ENCODE results near the gene CNTF. TPM values are rescaled to one million over a fixed set of nuclear protein-coding genes. Genes with fewer than 3 reads are reported as not detected.

The CNTF gene
- total RNA-seq, 1 experiment from 2014 or later, result 5.5 TPM

DNA sequence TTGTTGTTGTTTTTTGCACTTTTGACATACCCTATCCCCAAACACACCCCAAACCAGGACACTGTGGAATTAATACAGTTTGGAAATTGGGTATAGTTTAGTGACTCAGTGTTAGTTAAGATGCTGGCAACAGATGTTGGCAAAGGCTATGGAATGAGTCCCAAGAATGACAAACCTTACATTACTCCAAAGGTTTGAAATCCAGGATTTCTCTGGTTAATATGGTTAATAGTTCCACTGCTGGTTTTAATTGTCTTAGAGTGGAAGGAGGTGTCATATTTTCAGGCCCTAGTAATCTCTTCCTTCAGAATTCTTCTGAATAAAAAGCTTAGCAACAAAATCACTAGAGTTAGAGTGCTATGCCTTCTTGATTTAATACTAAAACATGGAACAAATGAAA lies 47.6 kb upstream of the CNTF start:
- Histone ChIP-seq H3K27me3 (replicated peaks; ENCODE audit: insufficient read depth, low read depth, low read length, poor library complexity) (no peaks in the 10 kb centered on the region), H3K4me3 (ENCODE audit: low read depth, low read length, poor library complexity, severe bottlenecking) (no peak overlapping the region), H3K36me3 (ENCODE audit: insufficient read depth, low read length, poor library complexity, severe bottlenecking) (no peaks in the 10 kb centered on the region), H3K4me1 (ENCODE audit: insufficient read depth, low read length, poor library complexity, severe bottlenecking) (peaks cover 19% of the 10 kb centered on the region), H3K27ac (ENCODE audit: low read depth, low read length, poor library complexity, severe bottlenecking) (no peak overlapping the region), H3K9me3 (ENCODE audit: low read depth, low read length, poor library complexity, severe bottlenecking) (no peaks in the 10 kb centered on the region)
- ChIA-PET POLR2A (ENCODE audit: low non-redundant PET) (no interaction called here), CTCF (no interaction called here)
- no peak for DNase-seq (ENCODE audit: low spot score)
- BruUV-seq (replicated peaks), result no TSS peak
- intact Hi-C loops (cut with micrococcal nuclease; ENCODE audit: unreplicated experiment), result loop anchor here (5.0 to 10.0 kb wide), 5 partner anchors 212 to 1250 kb away; partner anchors contain the start of genes TNKS1BP1 and YPEL4
- TF ChIP-seq, protein P1, sequence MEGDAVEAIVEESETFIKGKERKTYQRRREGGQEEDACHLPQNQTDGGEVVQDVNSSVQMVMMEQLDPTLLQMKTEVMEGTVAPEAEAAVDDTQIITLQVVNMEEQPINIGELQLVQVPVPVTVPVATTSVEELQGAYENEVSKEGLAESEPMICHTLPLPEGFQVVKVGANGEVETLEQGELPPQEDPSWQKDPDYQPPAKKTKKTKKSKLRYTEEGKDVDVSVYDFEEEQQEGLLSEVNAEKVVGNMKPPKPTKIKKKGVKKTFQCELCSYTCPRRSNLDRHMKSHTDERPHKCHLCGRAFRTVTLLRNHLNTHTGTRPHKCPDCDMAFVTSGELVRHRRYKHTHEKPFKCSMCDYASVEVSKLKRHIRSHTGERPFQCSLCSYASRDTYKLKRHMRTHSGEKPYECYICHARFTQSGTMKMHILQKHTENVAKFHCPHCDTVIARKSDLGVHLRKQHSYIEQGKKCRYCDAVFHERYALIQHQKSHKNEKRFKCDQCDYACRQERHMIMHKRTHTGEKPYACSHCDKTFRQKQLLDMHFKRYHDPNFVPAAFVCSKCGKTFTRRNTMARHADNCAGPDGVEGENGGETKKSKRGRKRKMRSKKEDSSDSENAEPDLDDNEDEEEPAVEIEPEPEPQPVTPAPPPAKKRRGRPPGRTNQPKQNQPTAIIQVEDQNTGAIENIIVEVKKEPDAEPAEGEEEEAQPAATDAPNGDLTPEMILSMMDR (conservative IDR thresholded peaks at IDR 0.05; ENCODE audit: low read depth, low read length), result no peak
- no peak for TF ChIP-seq EZH2 (IDR thresholded peaks at IDR 0.05; ENCODE audit: borderline replicate concordance, low read depth, low read length, poor library complexity, severe bottlenecking)

DNA sequence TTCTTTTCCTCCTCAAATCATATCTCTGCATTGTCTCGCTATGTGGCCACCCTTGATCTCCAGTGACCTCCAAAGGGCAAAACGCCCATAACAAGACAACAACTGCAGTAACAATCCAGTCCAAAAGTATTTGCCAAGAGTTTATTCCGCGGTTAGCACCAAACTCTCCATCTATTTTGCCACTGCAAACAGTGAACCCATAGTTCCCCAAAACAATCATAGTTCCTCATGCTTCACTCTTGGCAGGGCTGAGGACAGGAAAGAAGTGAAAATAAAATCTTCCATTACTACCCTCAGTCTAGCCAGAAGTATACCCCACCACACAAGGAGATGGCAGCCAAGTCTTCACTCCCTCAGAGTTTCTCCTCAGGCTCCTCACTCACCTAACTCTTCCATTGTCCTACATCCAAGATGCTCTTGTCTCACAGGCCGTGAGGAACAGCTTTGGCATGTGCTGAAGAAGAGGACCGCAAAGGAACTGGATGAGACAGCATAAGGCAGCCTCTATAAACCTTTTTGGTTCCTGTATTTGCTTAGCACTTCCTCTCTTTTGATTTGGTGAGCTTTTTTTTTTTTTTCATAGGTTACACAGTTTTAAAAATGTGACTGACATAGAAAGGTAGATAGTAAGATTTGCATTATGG lies 47.0 kb upstream of the CNTF start, which contains the start of gene LPXN:
Gene LPXN, minus strand, starts transcription at position 480 of the 644 bp plus-strand sequence. Its CDS starts 84 bp downstream, at position 396.
- no peak within 1 kb of the TSS for H3K27ac ChIP-seq (ENCODE audit: low read depth, low read length, poor library complexity, severe bottlenecking)
- BruUV-seq (replicated peaks), result no TSS peak
- TF ChIP-seq, protein P1 (conservative IDR thresholded peaks at IDR 0.05; ENCODE audit: low read depth, low read length), result no peak
- no peak for TF ChIP-seq EZH2 (IDR thresholded peaks at IDR 0.05; ENCODE audit: borderline replicate concordance, low read depth, low read length, poor library complexity, severe bottlenecking)
- no peaks in the 10 kb centered on the region for H3K36me3 ChIP-seq (ENCODE audit: insufficient read depth, low read length, poor library complexity, severe bottlenecking)
- ChIA-PET POLR2A (ENCODE audit: low non-redundant PET) (no interaction called here), CTCF (interaction anchor here (0.5 to 0.6 kb wide), 2 partner anchors 22 to 97 kb away, joined by 3 read pairs; no protein-coding TSS in a partner anchor)
- H3K4me1 ChIP-seq (ENCODE audit: insufficient read depth, low read length, poor library complexity, severe bottlenecking), result peaks cover 20% of the 10 kb centered on the region
- no peak for DNase-seq (ENCODE audit: low spot score)
- no peak within 1 kb of the TSS for H3K4me3 ChIP-seq (ENCODE audit: low read depth, low read length, poor library complexity, severe bottlenecking)
- no peaks in the 10 kb centered on the region for H3K9me3 ChIP-seq (ENCODE audit: low read depth, low read length, poor library complexity, severe bottlenecking)
- H3K27me3 ChIP-seq (replicated peaks; ENCODE audit: insufficient read depth, low read depth, low read length, poor library complexity), result no peaks in the 10 kb centered on the region
- intact Hi-C loops (cut with micrococcal nuclease; ENCODE audit: unreplicated experiment), result loop anchor here (5.0 to 10.0 kb wide), 5 partner anchors 212 to 1251 kb away; partner anchors contain the start of genes TNKS1BP1 and YPEL4

- H3K27me3 ChIP-seq (replicated peaks; ENCODE audit: insufficient read depth, low read depth, low read length, poor library complexity), result no peaks in the 10 kb centered on the region
These were observed 45.5 kb upstream of the CNTF start for GRCh38 chr11:58576887-58577471.

More at GRCh38 chr11:58576887-58577471, 45.5 kb upstream of the CNTF start:
- intact Hi-C loops (cut with micrococcal nuclease; ENCODE audit: unreplicated experiment), result loop anchor here (1.0 to 10.0 kb wide), 6 partner anchors 98 to 1252 kb away; partner anchors contain the start of genes TNKS1BP1 and YPEL4
- peak; percentile 43 for DNase-seq (ENCODE audit: low spot score)
- ChIA-PET POLR2A (ENCODE audit: low non-redundant PET) (no interaction called here), CTCF (interaction anchor here (0.5 to 0.9 kb wide), 4 partner anchors 9 to 42 kb away, joined by 3 to 4 read pairs (median 4); no protein-coding TSS in a partner anchor)
- TF ChIP-seq EZH2 (IDR thresholded peaks at IDR 0.05; ENCODE audit: borderline replicate concordance, low read depth, low read length, poor library complexity, severe bottlenecking), result no peak
- TF ChIP-seq, protein P1 (conservative IDR thresholded peaks at IDR 0.05; ENCODE audit: low read depth, low read length), result peak; percentile 52
- no TSS peak for BruUV-seq (replicated peaks)
- Histone ChIP-seq H3K4me3 (ENCODE audit: low read depth, low read length, poor library complexity, severe bottlenecking) (peak overlapping the region; percentile 67), H3K4me1 (ENCODE audit: insufficient read depth, low read length, poor library complexity, severe bottlenecking) (peaks cover 25% of the 10 kb centered on the region), H3K36me3 (ENCODE audit: insufficient read depth, low read length, poor library complexity, severe bottlenecking) (peaks cover 4% of the 10 kb centered on the region), H3K9me3 (ENCODE audit: low read depth, low read length, poor library complexity, severe bottlenecking) (no peaks in the 10 kb centered on the region), H3K27ac (ENCODE audit: low read depth, low read length, poor library complexity, severe bottlenecking) (peak overlapping the region; percentile 100)

All from A673 (cell line).